Renal pelvis (tissue), 12 donors: Measurements from ENCODE around the gene IL1RAPL2. TPM values are rescaled to one million over a fixed set of nuclear protein-coding genes. Genes with fewer than 3 reads are reported as not detected.
A peak's percentile ranks its signal among the peaks of the same experiment; 100 is the strongest.
"Not testable (repeated sequence)": the region's sequence is repeated elsewhere in the genome, so short reads cannot be mapped to it uniquely, and the experiment has no call there.

Experiments used
- DNase-seq: peaks from one replicate; pipeline ENCODE4 v3.0.0-alpha.2; 2013
- long read RNA-seq, 16 experiments: transcript quantifications; one replicate each; lab custom pipeline, GENCODE V29; 2026
- polyA plus RNA-seq, 3 donors: library from polyadenylated mRNA; unstranded; fragments of 120-200 nt; gene quantifications; one replicate each; pipeline ENCODE4 v1.2.1, GENCODE V29; 2013; ENCODE audit not compliant: insufficient read length in 3 of 3

Gene IL1RAPL2
- 1 to 10 TPM in 2 of 3 donors, under 1 TPM in 1; 0.78 to 2.2 (median 1.5) TPM for polyA plus RNA-seq
- long read RNA-seq, donor 1: 0 reads
- long read RNA-seq, donor 2: 0 reads
- long read RNA-seq, donor 3: 0 reads
- long read RNA-seq, donor 4: 0 reads
- long read RNA-seq, donor 5: 0 reads
- long read RNA-seq, donor 6: 0 reads
- long read RNA-seq, donor 7: 0 reads
- long read RNA-seq, donor 8: 0 reads
- long read RNA-seq, donor 9: 0 reads
- long read RNA-seq, donor 10: 0 reads
- long read RNA-seq, donor 11: 0 reads
- long read RNA-seq, donor 12: 0 reads
- long read RNA-seq, donor 13: 0 reads
- long read RNA-seq, donor 14: 0 reads
- long read RNA-seq, donor 15: 0 reads
- long read RNA-seq, donor 16: 0 reads

GRCh38 chrX:104565791-104566680 lies at the start of gene IL1RAPL2:
Gene IL1RAPL2 (plus strand): TSS chrX:104566199.
- peak; percentile 42 for DNase-seq

- DNase-seq: no peak
Measured at GRCh38 chrX:104522386-104522785, 43.6 kb upstream of the IL1RAPL2 start.

- no peak for DNase-seq
Measured at GRCh38 chrX:104523858-104524257, 42.1 kb upstream of the IL1RAPL2 start.

- DNase-seq: no peak
Measured at GRCh38 chrX:104539081-104539480, 26.9 kb upstream of the IL1RAPL2 start.

- not testable (repeated sequence) for DNase-seq
Measured at GRCh38 chrX:104542447-104542846, 23.6 kb upstream of the IL1RAPL2 start.

- no peak for DNase-seq
Measured at GRCh38 chrX:104564335-104564734, 1.7 kb upstream of the IL1RAPL2 start.

- no peak for DNase-seq
Measured at GRCh38 chrX:104564921-104565703, 887 bp upstream of the IL1RAPL2 start.

- DNase-seq: peak; percentile 8
Measured at GRCh38 chrX:104566681-104567501, 892 bp downstream of the IL1RAPL2 start.

GRCh38 chrX:104567506-104567905 lies 1.5 kb downstream of the IL1RAPL2 start:
- no peak for DNase-seq

- no peak for DNase-seq
Measured at GRCh38 chrX:104568304-104568915, 2.4 kb downstream of the IL1RAPL2 start.

- DNase-seq: no peak
Measured at GRCh38 chrX:104618106-104618895, 52.3 kb downstream of the IL1RAPL2 start.

GRCh38 chrX:104621781-104622180 lies 55.8 kb downstream of the IL1RAPL2 start:
- no peak for DNase-seq

- no peak for DNase-seq
Measured at GRCh38 chrX:104641176-104641575, 75.2 kb downstream of the IL1RAPL2 start.

GRCh38 chrX:104647084-104647483 lies 81.1 kb downstream of the IL1RAPL2 start:
- DNase-seq: no peak

GRCh38 chrX:104659005-104659744 lies 93.2 kb downstream of the IL1RAPL2 start:
- no peak for DNase-seq

- no peak for DNase-seq
Measured at GRCh38 chrX:104660092-104660491, 94.1 kb downstream of the IL1RAPL2 start.

GRCh38 chrX:104662694-104663093 lies 96.7 kb downstream of the IL1RAPL2 start:
- DNase-seq: no peak

- DNase-seq: no peak
Measured at GRCh38 chrX:104665691-104666090, 99.7 kb downstream of the IL1RAPL2 start.

- peak; percentile 33 for DNase-seq
Measured at GRCh38 chrX:104668550-104668949, 102.6 kb downstream of the IL1RAPL2 start.
